Omental fat pad (tissue), 4 donors: Measurements from ENCODE around the gene ODAD3. TPM values are rescaled to one million over a fixed set of nuclear protein-coding genes. Genes with fewer than 3 reads are reported as not detected.

Experiments
- ATAC-seq: fragments of 150-250 bp; one replicate; pipeline ENCODE4 v1.9.1; 2016; ENCODE audit warnings: mild to moderate bottlenecking, moderate library complexity; ENCODE audit not compliant: low FRiP score
- DNase-seq: peaks from one replicate; pipeline ENCODE4 v3.0.0-alpha.2; 2019; ENCODE audit warnings: low spot score
- CTCF ChIP-seq, 3 donors: fragments of 450-650 bp; IDR thresholded peaks; one replicate each; pipeline ENCODE4 v1.5.1; 2016 to 2017; ENCODE audit warnings: antibody characterized with exemption in 3 of 3, mild to moderate bottlenecking in 3 of 3, moderate library complexity in 2 of 3
- total RNA-seq, 4 donors: library from RNA; depleted of rRNA; stranded (reverse); fragments of >200 nt; gene quantifications; one replicate each; pipeline ENCODE4 v1.1.0, GENCODE V29; 2016

ODAD3 gene
- total RNA-seq, result under 1 TPM in 1 of 4 donors, not detected in 3; 0.46 TPM

DNA sequence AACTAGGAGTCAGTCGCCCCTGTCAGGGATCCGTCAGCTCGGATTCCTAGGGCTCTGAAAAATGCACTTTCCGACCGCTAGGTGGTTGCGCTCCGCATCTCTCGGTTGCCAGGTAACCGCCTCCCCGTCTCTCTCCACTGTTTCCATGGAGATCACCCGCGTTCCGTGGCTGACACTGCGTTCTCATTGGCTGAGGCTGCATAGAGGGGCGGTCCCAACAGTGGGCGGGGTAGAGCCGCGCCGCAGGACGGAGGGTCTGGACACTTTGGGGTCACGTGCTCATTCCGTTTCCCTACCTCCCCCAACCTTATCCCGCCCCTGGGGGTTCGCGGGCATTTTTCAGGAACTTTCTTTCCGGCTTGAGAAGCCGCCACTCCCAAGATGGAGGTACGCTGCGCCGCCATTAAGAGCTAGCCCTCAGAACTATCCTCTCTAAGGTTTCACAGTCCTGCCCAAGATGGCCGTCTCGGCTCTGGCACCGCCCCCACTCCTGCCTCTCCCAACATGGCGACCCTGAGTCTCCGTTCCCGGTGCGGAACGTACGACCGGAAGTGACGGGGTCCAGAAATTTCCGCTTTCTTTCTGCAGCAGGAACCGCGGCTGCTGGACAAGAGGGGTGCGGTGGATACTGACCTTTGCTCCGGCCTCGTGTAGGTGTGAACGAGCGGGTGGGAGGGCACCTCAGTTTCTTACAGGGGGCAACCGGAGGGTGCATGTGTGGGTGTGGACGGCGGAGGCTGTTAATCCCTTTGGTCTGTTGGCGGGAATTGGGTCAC, at the start of gene ODAD3, which contains the start of gene PRKCSH:
Gene ODAD3, minus strand, starts transcription at position 65 of the 776 bp plus-strand sequence. CDS start 105 bp downstream, outside the sequence.
Gene PRKCSH, plus strand, starts transcription at position 579 of the 776 bp plus-strand sequence. CDS start 483 bp downstream, outside the sequence.
- ATAC-seq (peak; percentile 99), DNase-seq (peak; percentile 93)
- peak; percentile 60 to 95 (median 92) for TF ChIP-seq CTCF (IDR thresholded peaks at IDR 0.05)

GRCh38 chr19:11483366-11484111, 48.6 kb upstream of the ODAD3 start:
- ATAC-seq, result no peak
- TF ChIP-seq CTCF (IDR thresholded peaks at IDR 0.05), result no peak
- no peak for DNase-seq

- TF ChIP-seq CTCF (IDR thresholded peaks at IDR 0.05), result peak in 2 of 3 donors; percentile 73 to 83
- DNase-seq (peak; percentile 47), ATAC-seq (peak; percentile 44)
Observed at GRCh38 chr19:11482384-11483050, 47.6 kb upstream of the ODAD3 start.

DNA sequence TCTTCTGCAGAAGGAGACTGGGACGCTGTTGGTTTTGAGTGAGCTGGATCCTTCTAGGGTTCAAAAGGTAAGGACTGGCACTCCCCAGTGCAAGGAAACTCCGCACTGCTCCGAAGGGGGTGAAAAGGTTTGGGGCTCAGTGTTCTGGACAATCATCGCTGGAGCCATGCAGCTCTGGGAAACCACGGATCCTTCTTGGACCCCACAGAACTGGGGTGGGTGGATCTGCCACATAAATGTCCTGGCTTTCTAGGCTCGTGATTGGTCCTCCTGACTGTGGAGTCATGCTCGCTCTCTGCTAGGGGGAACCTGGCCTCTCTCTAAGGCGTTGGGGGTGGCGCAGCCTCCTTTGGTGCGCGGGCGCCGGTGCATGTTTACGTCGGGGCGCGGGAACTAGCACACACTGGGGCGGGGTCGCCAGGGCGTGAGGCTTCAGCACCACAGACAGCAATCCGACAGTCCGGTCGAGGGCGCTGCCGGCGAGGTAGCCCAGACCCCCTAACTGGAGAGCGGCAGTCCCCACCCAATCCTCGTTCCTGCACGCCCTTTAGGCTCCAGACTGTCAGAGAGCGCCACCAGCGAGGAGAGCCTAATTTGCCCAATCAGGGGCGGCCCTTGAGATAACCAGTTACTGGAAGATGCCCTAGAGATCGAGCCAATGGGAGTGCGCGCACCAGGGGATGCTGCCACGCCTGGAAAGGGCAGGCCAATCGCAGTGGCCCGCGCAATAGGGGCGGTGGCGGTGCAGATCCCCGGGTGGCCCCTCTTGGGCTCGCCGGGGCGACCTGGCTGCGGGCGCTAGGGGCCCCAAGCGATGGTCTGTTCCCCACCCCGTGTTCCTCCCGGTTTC, 46.8 kb upstream of the ODAD3 start:
- DNase-seq, result no peak
- no peak for TF ChIP-seq CTCF (IDR thresholded peaks at IDR 0.05)

GRCh38 chr19:11480715-11481533, 46.0 kb upstream of the ODAD3 start, which contains the start of gene ELAVL3:
Gene ELAVL3, minus strand, starts transcription at chr19:11481046. Its CDS starts 438 bp downstream, at chr19:11480608.
- ATAC-seq (no peak), DNase-seq (no peak)
- no peak for TF ChIP-seq CTCF (IDR thresholded peaks at IDR 0.05)

More for the DNA sequence above, 46.8 kb upstream of the ODAD3 start:
- ATAC-seq, result peak; percentile 38
